GM18867 (cell line): ENCODE data around the gene MRGPRX1.
"Not testable (repeated sequence)": the region's sequence is repeated elsewhere in the genome, so short reads cannot be mapped to it uniquely, and the experiment has no call there.

Experiments
- ATAC-seq: cut with Tn5 transposase; IDR thresholded peaks from one replicate; pipeline ENCODE4 v1.9.1; 2021; ENCODE audit warnings: mild to moderate bottlenecking, moderate library complexity; ENCODE audit not compliant: unreplicated experiment

The MRGPRX1 gene

GRCh38 chr11:18939314-18939713 lies at the start of gene MRGPRX1:
TSS of gene MRGPRX1 (minus strand) at chr11:18939414. CDS start at chr11:18934784, 4,630 bp downstream.
- ATAC-seq, result no peak

- no peak for ATAC-seq
Observed at GRCh38 chr11:18987454-18988231, 48.4 kb upstream of the MRGPRX1 start.

- no peak for ATAC-seq
Observed at GRCh38 chr11:18986744-18987143, 47.5 kb upstream of the MRGPRX1 start.

GRCh38 chr11:18981897-18982296 lies 42.7 kb upstream of the MRGPRX1 start:
- ATAC-seq, result no peak

GRCh38 chr11:18974192-18974591 lies 35.0 kb upstream of the MRGPRX1 start:
- ATAC-seq, result no peak

GRCh38 chr11:18972336-18972735 lies 33.1 kb upstream of the MRGPRX1 start:
- no peak for ATAC-seq

GRCh38 chr11:18969720-18970119 lies 30.5 kb upstream of the MRGPRX1 start:
- no peak for ATAC-seq

GRCh38 chr11:18958221-18958910 lies 19.2 kb upstream of the MRGPRX1 start:
- no peak for ATAC-seq

GRCh38 chr11:18956630-18957029 lies 17.4 kb upstream of the MRGPRX1 start:
- ATAC-seq, result no peak

- no peak for ATAC-seq
Observed at GRCh38 chr11:18936002-18936673, 3.1 kb downstream of the MRGPRX1 start.

- no peak for ATAC-seq
Observed at GRCh38 chr11:18934195-18934814, 4.9 kb downstream of the MRGPRX1 start.

GRCh38 chr11:18927550-18928322 lies 11.5 kb downstream of the MRGPRX1 start:
- ATAC-seq, result no peak

- ATAC-seq, result not testable (repeated sequence)
Observed at GRCh38 chr11:18925426-18925825, 13.8 kb downstream of the MRGPRX1 start.

- no peak for ATAC-seq
Observed at GRCh38 chr11:18912883-18913282, 26.3 kb downstream of the MRGPRX1 start.

GRCh38 chr11:18907391-18907790 lies 31.8 kb downstream of the MRGPRX1 start:
- ATAC-seq, result no peak

- not testable (repeated sequence) for ATAC-seq
Observed at GRCh38 chr11:18900637-18901036, 38.6 kb downstream of the MRGPRX1 start.

GRCh38 chr11:18900151-18900611 lies 39.0 kb downstream of the MRGPRX1 start:
- not testable (repeated sequence) for ATAC-seq

GRCh38 chr11:18891712-18892111 lies 47.5 kb downstream of the MRGPRX1 start:
- ATAC-seq, result not testable (repeated sequence)

GRCh38 chr11:18890615-18891014 lies 48.6 kb downstream of the MRGPRX1 start:
- ATAC-seq, result no peak
